Measurements from ENCODE around the gene ABCC4. TPM values are rescaled to one million over a fixed set of nuclear protein-coding genes. Genes with fewer than 3 reads are reported as not detected.

Gene ABCC4
- total and polyA plus RNA-seq, 9 of the 15 experiments (the other 6 are each of a cell fraction or from before 2014, with no cell fraction given): 9.4 to 46.1 (median 25.4) TPM

DNA sequence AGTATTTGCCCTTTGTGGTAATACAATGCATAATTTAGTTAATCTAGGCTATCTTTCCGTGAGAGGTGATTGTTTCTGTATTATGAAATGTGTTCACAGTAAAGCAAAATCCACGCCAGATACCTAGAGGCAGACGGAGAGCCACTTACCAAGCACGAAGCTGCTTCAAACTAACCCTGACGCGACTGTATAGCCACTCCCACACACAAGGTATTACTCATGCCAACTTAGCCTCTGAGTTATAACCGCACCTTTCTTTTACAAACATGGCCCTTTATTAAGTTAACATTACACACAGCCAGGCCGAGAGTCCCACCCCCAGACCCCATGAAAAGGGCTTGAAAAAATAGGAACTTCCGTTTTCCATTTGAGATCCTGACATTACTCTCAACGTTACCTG is 185.7 kb downstream of the ABCC4 start:
- DNase-seq (ENCODE audit: extremely low read depth in 1 of 4, low spot score in 3 of 4): no peak
- H3K27me3 ChIP-seq (ENCODE audit: control insufficient read depth in 2 of 2, insufficient read depth in 2 of 2, low read length in 2 of 2): no peaks in the 10 kb centered on the region
- H3K9ac ChIP-seq (ENCODE audit: insufficient read depth in 1 of 2, low read depth in 2 of 2, low read length in 2 of 2): no peak overlapping the region
- H3K79me2 ChIP-seq (ENCODE audit: control insufficient read depth, insufficient read depth, low read length): no peaks in the 10 kb centered on the region
- in situ Hi-C loops (cut with MboI): no loop called here
- WGBS (ENCODE audit: insufficient coverage, low coverage, missing lambda C conversion rate): 87% methylated on average over 10 of the region's 10 CpGs
- H3K36me3 ChIP-seq (ENCODE audit: control insufficient read depth, insufficient read depth, low read length): peaks cover 23% of the 10 kb centered on the region; the same call in 2 of the 3 replicates
- no peak overlapping the region for H2AFZ ChIP-seq (ENCODE audit: low read depth, low read length)
- H3K9me1 ChIP-seq (ENCODE audit: control insufficient read depth, insufficient read depth, low read length): no peaks in the 10 kb centered on the region
- TF ChIP-seq ZNF174 (CRISPR knock-in tag; IDR thresholded peaks at IDR 0.05) (no peak), NFE2 (IDR thresholded peaks at IDR 0.05; ENCODE audit: low read depth) (no peak), MXI1 (IDR thresholded peaks at IDR 0.05; ENCODE audit: low read depth, low read length) (no peak), SMAD2 (IDR thresholded peaks at IDR 0.05; ENCODE audit: low read depth, low read length) (no peak), HDAC1 (IDR thresholded peaks at IDR 0.05) (no peak), SMAD1 (IDR thresholded peaks at IDR 0.05; ENCODE audit: low read depth, low read length, partially characterized antibody) (no peak), NR1H2 (CRISPR knock-in tag; IDR thresholded peaks at IDR 0.05) (no peak), CXXC5 (CRISPR knock-in tag; IDR thresholded peaks at IDR 0.05) (no peak), SP2 (IDR thresholded peaks at IDR 0.05; ENCODE audit: extremely low read depth, low read depth, low read length, poor library complexity, severe bottlenecking) (no peak), HIVEP1 (CRISPR knock-in tag; IDR thresholded peaks at IDR 0.05) (no peak), ZNF224 (CRISPR knock-in tag; IDR thresholded peaks at IDR 0.05) (no peak), RB1 (IDR thresholded peaks at IDR 0.05; ENCODE audit: low read depth) (no peak)
- TF ChIP-seq, protein P1, sequence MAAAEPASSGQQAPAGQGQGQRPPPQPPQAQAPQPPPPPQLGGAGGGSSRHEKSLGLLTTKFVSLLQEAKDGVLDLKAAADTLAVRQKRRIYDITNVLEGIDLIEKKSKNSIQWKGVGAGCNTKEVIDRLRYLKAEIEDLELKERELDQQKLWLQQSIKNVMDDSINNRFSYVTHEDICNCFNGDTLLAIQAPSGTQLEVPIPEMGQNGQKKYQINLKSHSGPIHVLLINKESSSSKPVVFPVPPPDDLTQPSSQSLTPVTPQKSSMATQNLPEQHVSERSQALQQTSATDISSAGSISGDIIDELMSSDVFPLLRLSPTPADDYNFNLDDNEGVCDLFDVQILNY (CRISPR knock-in tag; IDR thresholded peaks at IDR 0.05): no peak
- H4K20me1 ChIP-seq (replicated peaks; ENCODE audit: control insufficient read depth, insufficient read depth, low read length): no peaks in the 10 kb centered on the region
- CTCF ChIA-PET (ENCODE audit: low intra/inter-chr PET ratio): no interaction called here
- no peak for ATAC-seq
- H3K4me3 ChIP-seq: no peak overlapping the region
- POLR2A ChIA-PET: no interaction called here
- no TSS peak for BruUV-seq (replicated peaks)
- no peaks in the 10 kb centered on the region for H3K9me3 ChIP-seq (replicated peaks; ENCODE audit: control insufficient read depth, insufficient read depth, low read depth, low read length)
- H3K4me2 ChIP-seq (ENCODE audit: insufficient read depth, low read length): no peak overlapping the region
- no peak overlapping the region for H3K27ac ChIP-seq (ENCODE audit: extremely low read depth, low read depth, low read length)
- intact Hi-C loops (cut with micrococcal nuclease): no loop called here
- no peaks in the 10 kb centered on the region; a peak in 1 of 5 replicates for H3K4me1 ChIP-seq (replicated peaks in 1 of 2; ENCODE audit: control insufficient read depth in 2 of 2, insufficient read depth in 2 of 2, low read length in 2 of 2)
- FAIRE-seq: no peak

Measured in K562 (cell line).